NCI-H2029 treated with DMSO at 0.1 percent for 48 hours (cell line): Measurements from ENCODE around the gene C9orf50.

Experiments
- DNase-seq: peaks from one replicate; lab custom pipeline; 2025; lab: John Stamatoyannopoulos, UW

Gene C9orf50

DNA sequence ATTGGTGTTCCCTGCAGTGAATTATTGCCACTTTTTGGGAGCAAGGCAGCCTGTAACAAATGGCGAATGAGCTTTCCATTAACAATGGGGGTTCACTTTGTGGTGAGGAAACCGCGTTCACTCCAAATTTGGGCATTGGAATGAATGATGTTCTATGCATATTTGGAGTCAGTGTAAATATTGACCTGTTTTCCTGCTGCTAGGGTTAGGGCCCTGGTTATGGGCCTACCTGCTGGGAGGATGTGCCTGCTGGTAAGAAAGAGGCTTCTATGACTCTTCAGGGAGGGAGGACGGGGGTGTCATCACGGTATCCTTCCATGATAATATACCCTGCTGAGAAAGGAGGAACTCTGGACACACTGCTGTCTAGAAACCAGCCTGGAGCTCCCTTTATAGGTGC, 29.0 kb downstream of the C9orf50 start:
- DNase-seq: no peak

GRCh38 chr9:129590466-129590865, 30.4 kb downstream of the C9orf50 start:
- no peak for DNase-seq

- no peak for DNase-seq
Observed at GRCh38 chr9:129587487-129588262, 33.2 kb downstream of the C9orf50 start.

DNA sequence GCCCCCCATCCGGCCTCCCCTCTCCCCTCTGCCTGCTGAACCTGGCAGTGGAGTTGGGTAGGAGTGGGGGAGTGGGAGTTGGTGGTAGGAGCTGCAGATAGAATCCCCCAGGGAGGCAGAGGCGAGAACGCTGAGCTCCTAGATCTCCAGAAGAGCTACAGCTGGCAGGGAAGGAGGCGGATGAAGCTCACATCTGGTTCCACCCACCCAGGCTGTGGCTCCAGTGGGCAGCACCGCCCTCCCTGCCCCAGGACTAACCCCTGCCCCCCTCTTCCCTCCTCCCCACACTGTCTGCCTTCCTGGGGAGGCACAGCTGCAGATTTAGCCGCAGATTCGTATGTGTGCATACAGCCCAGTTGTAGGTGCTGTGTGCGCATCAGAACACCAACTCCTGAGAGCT, 34.2 kb downstream of the C9orf50 start:
- no peak for DNase-seq

DNA sequence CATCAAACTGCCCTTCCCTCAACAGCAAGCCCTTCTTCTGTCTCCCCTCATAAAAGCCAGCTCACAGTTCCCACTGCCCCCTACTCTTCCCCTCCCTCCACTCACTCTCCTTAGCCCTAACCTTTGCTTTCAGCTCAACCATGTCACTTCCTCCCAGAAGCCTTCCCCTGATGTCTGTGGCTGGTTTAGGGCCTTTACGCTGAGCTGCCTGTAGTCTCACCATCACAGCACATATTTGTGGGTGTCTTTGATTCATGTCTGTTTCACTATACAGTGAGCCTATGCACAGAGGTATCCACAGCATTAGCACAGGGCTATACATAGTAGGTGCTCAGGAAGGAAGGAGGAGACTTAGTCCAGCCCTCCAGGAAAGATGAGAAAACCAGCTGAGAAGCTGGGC, 34.7 kb downstream of the C9orf50 start:
- DNase-seq: no peak

DNA sequence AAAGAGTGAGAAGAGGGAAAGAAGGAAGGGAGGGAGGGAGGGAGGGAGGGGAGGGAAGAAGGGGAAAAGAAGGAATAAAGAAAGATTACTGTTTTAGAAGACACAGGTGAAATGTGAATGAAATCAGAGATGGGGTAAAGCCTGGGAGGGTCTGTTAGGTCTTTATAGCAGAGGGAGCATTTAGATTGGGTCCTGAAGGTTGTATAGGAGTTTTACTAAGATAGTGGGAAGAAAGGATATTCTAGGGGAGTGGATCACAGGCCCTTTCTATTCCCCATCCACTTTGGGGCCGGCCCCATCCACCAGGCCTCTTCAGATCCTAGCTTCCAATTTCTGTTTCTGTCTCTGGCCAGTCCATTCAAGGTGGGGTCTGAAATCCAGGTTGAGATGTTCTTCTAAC, 35.5 kb downstream of the C9orf50 start:
- no peak for DNase-seq

DNA sequence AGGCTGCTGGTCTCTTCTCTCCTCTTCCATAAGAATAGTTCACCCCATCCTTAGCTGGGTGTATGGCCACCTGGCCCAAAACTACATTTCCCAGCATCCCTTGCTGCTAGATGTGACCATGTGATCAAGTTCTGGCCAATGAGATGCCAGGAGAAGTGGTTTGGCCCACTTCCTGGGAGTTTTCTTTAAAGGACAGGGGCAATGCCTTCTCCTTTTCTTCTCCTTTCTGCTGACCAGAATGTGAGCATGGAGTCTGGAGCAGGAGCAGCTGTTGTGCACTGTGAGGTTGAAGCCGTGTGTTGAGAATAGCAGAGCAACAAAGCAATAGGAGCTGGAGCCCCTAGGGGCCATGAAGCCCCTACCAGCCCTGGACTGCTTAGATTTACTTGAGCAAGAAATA, 36.8 kb downstream of the C9orf50 start:
- DNase-seq: peak; percentile 47

GRCh38 chr9:129583308-129584038, 37.4 kb downstream of the C9orf50 start:
- DNase-seq: no peak

GRCh38 chr9:129582855-129583254, 38.0 kb downstream of the C9orf50 start:
- DNase-seq: no peak

- no peak for DNase-seq
Observed at GRCh38 chr9:129581505-129582189, 39.3 kb downstream of the C9orf50 start.

GRCh38 chr9:129580211-129580915, 40.5 kb downstream of the C9orf50 start:
- DNase-seq: no peak

GRCh38 chr9:129579294-129579693, 41.6 kb downstream of the C9orf50 start:
- no peak for DNase-seq

DNA sequence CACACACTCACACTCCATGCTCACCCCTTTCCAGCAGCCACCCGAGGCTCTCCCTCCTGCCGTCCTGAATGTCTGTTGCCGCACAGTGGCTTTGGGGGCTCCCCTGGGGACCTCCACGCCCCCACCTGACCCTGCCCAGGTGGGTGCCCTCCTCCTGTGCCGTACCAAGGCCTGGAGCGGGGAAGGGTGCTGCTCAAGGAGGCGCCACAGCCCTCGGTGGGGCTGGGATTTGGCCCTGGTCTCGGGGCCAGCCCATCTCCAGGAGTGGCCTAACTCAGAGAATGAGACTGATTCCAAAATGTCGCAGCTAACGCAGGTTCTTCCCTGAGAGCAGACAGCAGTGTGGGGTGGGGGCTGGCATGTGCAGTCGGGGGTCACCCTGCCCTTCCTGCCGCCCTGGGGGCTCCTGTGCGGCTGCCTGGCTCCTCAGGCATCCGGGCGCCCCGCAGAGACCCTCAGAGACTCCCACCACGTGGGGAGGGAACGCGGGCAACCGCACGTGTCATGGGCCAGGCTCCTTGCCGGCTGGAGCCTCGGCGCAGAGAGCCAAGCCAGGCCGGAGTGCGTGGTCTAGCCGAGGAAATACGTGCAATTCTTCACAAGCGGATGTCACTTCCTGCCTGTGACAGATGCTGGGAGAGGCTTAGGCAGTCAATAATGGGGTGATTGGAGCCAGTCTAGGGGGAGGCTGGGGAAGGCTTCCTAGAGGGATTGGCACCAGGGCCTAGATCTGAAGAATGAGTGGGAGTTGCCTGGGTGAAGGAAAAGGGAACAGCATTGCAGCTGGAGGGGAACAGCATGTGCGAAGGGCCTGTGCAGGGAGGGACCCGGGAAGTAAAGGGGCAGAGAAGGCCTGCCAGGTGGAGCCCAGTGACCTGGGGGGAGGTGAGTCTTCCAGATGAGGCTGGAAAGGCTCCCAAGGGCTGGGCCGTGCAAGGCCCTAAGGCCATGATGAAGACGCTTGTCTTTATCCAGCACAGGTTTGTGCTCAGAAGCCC, 44.1 kb downstream of the C9orf50 start:
- no peak for DNase-seq

GRCh38 chr9:129575818-129576217, 45.1 kb downstream of the C9orf50 start:
- no peak for DNase-seq

DNA sequence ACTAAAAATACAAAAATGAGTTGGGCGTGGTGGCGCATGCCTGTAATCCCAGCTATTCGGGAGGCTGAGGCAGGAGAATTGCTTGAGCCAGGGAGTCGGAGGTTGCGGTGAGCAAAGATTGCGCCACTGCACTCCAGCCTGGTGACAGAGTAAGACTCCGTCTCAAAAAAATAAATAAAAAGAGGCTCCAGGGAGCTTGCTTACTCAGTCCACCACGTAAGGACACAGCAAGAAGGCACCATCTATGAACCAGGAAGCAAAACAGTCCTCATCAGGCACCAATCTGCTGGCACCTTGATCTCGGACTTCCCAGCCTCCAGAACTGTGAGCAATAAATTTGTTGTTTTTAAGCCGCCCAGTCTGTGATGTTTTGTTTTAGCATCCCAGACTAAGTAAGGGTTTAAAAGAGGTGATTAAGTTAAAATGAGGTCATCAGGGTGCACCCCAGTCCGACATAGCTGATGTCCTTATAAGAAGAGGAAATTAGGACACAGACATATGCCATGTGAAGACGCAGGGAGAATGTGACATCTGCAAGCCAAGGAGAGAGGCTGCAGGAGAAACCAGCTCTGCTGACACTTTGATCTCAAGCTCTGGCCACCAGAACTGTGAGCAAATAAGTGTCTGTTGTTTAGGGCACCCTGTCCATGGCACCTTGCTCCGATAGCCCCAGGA, 45.9 kb downstream of the C9orf50 start:
- DNase-seq: no peak

GRCh38 chr9:129573977-129574376, 46.9 kb downstream of the C9orf50 start:
- DNase-seq: no peak

DNA sequence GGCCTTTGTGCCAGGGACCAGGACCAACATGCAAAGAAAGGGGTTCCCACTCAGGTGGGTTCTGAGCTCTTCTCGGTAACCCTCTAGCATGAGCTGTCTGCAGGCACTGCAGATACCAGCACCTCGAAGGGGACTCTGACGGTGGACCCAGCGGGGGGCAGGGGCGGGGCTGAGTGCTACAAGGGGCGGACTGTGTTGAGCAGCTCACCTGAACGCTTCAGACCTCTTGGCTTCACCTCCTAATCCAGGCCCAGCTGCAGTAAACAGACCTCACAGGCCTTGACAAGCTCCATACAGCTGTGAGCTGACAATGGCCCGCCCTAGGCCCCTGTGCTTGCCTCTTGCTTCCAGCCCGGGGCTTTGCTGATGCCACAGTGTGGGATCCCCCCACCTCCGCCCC, 48.4 kb downstream of the C9orf50 start:
- DNase-seq: no peak

DNA sequence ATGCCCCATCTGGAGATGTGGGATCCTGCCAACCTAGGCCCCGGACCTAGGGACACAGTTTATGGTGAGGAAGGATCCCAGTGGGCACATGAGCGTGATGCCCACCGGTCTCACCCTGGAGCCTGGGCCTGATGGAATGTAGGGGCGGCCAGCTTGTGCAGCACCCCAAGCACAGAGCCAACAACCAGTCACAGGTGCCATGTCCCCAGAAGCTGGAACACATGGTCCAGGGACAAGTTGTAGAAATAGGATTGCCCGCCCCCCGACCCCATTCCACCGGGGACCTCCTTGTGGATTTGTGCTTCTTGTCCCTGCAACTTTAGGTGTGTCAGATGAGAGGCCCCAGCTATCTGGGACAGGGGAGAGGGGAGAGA, 48.9 kb downstream of the C9orf50 start:
- no peak for DNase-seq

DNA sequence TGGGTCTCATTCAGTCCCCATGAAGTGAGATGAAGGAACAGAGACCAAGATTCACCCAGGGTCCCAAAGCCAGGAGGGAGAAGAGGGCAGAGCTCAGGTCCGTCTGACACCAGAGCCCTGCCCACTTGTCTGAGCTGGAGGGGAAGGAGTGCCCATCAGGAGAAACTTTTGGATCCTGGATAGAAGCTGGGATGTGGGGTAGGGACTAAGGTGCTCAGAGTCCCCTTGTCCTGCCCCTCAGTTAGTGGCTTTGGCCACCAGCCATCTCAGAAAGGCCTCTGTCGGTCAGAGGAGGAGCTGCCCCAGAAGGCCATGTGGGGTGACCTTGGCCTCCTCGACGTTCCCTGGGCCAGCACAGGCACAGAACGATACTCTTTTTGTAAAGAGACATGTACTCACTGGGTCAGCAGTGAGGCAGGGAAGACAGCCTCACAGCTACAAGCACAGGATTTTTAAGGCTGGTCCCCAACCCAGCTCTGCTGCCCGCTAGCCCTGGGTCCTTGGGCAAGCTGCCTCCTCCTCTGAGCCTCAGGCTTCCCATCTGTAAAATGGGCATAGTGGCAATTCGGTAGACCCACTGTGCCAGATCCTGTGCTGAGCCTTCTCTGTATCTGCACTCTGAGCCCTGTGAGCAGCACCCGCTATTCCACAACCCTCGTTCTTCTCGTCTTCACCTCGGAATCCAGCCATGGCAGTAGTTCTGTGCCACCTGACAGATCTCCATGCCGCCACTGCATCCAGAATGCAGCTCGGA, 49.4 kb downstream of the C9orf50 start:
- no peak for DNase-seq
